GM19351 (cell line): ENCODE results near the gene PLGRKT.
"Not testable (repeated sequence)": the region's sequence is repeated elsewhere in the genome, so short reads cannot be mapped to it uniquely, and the experiment has no call there.

ENCODE experiments used
- ATAC-seq: cut with Tn5 transposase; IDR thresholded peaks from one replicate; pipeline ENCODE4 v1.9.1; 2021; ENCODE audit warnings: mild to moderate bottlenecking, moderate library complexity; ENCODE audit not compliant: unreplicated experiment

The PLGRKT gene

DNA sequence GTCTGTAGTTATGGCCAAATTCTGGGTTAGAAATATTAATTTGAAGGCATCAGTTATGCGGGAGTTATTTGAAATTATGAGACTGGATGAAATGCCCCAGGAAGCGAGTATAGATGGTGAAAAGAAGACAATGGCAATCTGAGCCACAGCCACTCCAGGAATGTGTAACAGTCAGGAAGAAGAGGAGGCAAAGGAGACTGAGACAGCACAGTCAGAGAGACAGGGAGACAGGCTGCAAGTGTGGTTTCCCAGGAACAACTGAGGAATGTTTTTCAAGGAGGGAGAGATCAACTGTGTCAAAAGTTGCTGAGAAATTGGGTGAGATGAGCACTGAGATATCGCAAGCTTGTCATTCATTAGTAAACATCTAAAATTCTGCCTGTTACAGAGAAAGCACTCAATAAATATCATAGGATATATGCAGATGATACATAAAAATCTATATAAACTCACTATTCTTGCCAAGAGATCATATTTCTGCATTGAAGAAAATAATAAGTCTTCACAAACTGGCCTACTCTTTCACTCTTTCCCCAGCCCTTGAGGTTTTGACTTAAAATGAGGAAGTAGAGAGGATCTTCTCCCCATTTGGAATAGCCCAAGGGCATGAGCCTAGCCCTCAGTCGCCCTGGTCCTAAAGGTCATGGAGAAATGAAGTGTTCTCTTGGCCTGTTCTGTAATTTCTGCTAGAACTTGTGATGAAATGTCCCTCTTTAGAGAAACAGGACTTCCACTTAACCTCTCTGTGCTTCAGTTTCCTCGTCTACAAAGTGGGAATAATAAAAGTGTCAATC lies 49.5 kb downstream of the PLGRKT start:
- ATAC-seq = no peak

DNA sequence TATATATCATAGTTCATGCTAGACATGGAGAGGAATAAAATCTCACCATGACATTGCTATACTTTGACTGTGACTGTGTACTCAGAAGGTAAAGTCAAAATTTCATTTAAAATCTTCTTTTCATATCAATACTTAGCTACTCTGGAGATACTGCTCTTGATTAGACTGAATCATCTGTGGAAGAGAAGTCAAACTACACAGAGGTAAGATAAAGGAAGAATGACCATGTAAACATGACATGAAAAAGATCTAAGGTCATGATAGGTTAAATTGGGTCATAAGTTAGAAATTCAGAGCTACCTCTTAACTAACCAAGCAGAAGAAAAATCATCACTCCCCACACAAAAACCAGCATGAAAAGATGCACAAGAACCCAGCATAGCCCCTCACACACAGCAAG lies 53.3 kb downstream of the PLGRKT start:
- no peak for ATAC-seq

DNA sequence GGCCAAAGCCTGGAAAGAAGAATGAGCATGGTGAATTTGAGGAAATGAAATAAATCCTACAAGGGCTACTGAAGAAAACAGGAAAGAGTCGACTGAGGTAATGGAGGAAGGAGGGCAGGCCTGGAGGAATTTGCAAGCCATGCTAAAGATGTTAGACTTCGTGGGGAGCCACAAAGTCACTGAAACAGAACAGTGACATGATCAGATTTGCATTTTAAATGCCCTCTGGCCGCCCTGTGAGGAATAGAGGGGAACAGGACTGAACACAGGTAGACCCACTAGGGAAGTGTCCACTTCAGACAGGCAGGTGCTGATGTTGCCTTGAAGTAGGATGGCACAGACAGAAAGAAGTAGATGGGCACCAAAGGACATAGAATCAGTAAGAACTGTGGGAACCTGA lies 55.2 kb downstream of the PLGRKT start:
- no peak for ATAC-seq

DNA sequence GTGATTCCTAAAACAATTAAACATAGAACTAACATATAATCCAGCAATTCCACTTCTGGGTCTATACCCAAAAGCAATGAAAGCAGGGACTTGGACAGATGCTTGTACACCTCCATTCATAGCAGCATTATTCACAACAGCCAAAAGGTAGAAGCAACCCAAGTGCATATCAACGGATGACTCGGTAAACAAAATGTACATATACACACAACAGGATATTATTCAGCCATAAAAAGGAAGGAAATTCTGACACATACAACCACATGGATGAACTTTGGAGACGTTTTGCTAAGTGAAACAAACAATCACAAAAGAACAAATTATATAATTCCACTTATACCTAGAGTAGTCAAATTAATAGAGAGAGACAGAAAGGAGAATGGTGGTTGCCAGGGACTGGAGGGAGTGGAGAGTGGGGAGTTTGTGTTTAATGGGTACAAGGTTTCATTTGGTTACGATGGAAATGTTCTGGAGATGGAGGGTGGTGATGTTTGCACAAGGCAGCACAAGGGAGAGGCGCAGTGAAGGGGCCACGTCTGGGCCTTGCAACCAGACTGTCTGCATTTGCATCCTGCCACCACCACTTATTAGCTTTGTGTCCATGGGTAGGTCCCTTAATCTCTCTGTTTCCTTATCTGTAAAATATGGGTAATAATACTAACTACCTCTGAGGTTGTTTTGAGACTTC lies 61.8 kb downstream of the PLGRKT start:
- no peak for ATAC-seq

DNA sequence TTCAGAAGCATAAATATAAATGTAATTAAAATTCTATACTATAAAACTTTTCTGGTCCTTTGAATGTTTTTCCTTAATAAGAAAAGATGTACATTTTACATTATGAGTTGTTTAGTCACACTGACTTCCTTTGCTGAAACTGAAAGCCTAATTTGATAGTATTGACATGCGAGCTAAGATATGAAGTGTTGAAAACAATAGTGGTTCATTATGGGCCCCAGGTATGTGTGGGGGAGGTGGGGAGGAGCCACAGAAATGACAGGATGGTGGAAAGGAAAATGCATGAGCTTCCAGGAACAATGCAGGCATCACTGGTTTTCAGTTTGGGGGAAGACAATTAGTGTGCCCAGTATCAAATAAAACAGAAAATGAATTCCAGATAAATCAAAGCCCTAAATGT lies 62.6 kb downstream of the PLGRKT start:
- ATAC-seq = no peak

DNA sequence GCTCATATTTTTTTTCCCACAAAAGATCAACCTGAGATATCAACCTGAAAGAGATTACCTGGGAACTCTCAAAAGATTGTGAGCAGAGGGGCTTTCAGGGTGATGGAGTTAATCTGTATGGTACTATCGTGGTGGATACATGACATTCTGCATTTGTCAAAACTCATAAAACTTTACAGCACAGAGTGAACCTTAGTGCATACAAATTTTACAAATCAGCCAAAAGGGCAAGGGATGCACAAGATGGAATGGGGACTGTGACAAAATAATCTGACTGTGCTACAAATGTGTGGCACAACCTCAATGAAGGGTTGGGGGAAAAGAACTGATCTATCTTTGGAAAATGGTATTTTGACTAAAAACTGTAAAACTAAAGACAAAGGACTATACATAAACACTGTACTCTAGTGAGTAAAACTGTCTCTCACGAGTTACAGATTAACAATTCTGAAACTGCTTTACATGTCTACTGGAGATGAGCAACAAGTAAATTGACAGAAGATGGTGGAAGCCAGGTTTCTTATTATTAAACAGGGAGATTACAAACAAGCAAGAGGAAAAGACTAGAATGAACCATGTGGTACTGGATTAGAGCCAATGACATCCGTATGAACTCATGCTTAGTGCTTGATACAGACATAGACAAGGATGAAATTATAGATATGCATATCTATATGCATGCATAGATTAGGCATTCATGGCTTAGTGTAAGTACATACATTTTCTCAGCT lies 73.3 kb downstream of the PLGRKT start:
- ATAC-seq = peak; percentile 80

DNA sequence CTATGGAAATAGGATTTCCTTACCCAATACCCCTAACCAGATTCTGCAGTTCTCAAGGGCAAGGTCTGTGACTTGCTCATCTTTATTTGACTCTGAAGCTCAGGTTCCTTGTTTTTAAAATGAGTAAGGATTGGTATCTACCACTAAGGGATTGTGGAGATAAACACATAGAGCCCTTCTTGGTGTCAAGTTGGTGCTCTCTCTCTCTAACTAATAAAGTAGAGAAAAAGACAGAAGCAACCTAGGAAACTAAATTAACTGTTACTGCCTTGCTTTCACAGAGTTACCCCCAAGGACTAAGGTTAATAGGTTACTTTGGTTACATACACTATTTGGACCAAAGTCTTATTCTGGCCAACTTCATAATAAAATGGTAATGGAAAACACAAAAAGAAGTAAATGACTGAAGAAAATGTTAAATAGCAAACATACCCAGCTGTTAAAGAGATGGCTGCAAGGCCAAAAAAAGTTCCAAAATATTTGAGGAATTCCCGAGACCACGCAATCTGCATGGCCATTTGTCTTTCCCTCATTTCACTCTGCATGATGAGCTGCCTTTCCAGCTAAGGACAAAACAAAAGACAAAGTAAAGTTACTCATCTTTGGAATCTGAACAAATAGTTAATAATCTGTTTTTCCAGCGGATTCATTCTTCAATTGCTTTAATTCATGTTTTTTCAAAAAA lies 76.3 kb downstream of the PLGRKT start:
- ATAC-seq = no peak

DNA sequence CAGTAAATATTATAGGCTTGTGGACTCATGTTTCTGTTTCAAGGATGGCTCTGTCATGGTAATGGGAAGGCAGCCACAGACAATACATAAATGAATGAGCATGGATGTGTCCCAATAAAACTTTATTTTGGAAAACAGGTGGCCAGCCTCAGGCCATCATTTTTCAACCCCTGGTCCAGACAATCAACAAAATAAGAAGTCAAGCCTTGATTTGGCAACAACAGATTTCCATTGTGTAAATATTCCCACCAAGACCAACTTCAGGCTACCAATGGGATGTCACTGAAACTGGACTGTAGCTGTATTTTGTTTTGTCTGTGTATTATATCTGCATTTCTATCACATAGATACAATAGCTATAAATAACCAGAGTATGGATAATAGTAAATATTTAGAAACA lies 77.4 kb downstream of the PLGRKT start:
- ATAC-seq = no peak

DNA sequence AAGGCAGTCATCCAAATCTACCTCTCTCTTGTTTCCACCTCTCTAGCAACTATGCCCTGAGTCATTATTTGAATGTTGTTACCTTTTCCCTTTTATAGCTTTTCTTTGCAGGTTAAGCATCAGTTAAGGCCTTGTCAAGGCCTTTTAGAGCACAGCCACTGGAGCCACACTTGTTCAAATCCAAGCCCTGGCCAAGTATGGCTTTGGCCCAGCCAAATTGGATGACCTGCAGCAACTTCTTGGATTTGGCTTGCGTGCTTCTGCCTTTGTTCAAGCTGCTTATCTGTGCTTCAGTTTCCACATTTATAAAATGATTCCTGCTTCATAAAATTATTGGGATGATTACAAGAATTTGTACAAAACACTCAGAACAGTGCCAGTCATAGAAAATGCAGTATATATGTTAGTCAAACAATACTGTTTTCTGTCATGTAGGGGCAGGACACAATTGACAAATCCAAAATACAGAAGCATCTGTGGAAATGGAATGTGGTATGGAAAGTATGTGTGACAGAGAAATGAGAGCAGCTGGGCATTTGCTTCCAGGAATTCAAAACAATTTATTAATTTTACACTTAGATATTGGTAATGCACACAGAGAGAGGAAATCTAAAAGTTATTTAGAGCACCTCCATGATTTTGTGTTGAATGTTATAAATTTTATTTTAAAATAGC lies 80.2 kb downstream of the PLGRKT start:
- ATAC-seq = no peak

DNA sequence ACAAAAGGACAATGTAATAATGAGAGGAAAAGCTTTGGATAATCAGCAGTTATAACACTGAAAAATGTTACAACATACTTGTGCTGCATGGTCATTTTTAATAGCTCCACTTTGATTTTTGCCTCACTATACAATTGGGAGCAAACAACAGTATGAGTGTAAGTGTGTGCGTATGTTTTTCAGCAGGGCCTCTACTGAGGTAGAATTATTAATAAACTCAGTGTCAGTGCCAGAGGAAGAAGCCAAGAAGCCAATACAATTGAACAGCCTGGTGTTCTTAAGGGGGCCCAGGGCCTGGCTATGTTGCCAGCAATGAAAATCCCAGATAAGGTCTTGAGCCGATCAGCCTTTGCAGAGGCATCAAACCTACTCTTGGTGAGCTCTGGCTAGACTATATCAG lies 81.9 kb downstream of the PLGRKT start:
- ATAC-seq = no peak

DNA sequence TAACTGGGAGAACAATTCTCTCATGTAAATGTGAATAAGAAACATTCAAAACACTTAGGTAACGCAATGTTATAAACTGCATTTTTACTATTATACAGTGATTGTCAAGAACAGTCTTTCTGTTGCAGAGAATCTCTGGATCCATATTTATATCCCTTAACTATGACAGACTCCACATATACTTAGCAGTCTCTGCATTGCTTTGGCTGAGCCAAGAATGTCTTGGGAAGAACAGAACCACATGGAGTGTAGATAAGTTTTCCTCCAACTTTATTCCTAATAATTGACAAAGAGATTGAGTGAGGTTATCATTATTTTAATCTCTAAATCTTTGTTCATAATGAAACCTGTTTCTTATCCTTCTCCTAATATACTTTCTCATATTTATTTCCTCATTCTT lies 82.5 kb downstream of the PLGRKT start:
- ATAC-seq = no peak

DNA sequence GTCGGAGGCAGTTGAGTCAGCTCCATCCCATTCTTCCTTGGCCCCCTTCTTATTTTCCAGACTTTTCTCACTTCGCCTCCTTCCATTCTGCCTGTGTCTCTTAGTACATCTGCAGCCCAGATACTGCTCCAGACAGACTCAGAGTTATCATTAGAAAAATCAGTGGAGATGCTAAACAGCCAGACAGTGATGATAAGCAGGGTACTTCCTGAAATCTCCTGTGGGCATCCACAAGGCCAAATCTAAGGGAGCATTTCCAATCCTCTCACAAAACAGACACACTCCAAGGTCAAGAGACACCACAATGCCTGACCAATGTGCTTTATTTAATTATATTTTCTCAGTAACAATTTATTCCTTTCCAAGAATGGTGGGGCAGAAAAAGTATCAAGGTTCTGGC lies 83.5 kb downstream of the PLGRKT start:
- no peak for ATAC-seq

DNA sequence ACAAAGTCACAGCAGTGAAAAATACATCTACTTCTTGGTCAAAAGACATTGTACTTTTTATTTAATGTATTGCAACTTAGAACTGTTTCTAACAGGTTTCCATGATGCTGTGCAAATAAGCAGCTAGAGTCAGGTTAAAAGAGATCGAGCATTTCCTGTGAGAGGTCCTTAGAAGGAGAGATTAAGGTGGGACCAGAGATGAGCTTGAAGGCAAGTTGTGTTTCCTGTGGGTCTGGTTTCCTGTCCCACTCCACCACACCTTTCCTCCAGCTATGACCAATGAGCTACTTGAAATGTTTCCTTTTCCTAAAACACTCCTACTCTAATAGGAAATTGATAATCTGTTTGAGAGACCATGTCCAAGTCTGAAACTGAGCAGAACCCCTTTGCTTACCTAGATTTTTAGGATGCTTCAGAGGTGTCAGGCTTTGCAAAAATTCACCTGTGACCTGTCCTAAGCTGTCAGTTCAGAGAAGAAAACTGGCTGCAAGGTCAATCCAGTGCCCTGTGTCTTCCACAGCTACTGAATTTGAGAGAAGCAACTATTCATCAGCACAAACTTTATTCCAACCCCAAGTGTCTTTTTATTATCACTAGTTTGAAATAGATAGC lies 85.0 kb downstream of the PLGRKT start:
- no peak for ATAC-seq

DNA sequence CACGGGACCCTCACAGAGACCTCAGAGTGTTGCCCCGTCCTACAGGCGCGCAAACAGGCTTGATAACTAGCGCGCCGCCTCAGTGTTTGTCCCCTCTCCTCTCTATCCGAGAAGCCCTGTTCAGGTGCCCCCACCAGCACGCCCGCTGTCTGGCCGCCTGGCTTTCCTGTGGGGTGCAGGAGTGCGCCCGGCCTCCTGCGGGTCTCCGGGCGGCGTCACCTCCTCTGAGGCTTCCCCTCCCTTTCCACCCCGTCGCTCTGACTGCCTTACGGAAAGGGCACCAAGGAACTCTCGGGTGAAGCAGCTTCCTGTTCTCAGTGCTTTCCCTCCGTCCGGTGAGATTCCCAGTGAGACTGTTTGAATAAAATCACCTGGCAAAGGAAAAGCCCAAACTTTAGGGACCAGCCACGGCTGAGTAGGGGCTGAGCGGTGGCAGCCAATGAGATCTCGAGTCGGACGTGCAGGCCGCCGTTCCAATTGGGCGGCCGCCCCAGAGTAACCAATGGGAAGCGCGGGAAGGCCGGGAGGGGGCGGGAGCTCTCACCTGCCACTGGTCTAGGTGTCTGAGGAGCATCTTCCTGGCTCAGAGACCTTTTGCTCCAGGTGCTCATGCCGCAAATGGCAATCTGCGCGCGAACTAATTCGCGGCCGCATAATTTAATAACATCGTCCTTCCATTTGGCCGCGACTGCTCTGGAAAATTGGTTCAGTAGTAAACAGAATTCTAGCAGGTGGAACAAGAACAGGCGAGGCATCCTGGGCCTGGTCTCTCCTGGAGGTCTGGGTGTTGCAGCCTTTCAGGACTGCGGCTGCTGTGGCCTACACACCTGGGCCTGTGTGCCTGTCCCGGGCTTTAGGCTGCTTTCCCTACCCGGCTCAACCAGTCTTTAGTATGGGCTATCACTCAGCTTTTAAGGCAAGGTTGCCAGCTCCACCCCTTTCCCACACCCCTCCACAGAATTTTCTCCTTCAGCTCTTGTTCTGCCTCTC lies 98.4 kb downstream of the PLGRKT start, which contains the start of gene RLN1:
TSS of gene RLN1 (minus strand) at position 885 of the 990 bp plus-strand sequence. CDS start at position 755, 130 bp downstream.
- peak; percentile 99 for ATAC-seq

DNA sequence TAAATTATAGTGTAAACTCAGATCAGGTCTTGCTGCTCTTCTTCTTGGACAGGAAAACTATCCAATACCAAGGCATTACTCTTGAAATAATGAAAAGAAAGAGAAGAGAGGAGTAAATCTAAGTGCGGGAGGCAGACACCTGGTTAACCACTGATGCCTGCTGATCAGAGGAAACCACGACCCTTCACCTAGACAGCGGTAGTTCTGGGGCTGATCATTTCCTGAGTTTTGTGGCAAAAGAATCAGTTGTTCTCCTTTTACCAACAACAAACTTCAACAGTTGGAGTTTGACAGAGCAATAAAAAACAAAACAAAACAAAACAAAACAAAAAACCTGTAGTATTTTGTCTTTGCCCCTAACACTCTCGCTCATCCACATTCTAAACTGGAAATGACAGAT lies 101.0 kb downstream of the PLGRKT start:
- ATAC-seq = no peak

DNA sequence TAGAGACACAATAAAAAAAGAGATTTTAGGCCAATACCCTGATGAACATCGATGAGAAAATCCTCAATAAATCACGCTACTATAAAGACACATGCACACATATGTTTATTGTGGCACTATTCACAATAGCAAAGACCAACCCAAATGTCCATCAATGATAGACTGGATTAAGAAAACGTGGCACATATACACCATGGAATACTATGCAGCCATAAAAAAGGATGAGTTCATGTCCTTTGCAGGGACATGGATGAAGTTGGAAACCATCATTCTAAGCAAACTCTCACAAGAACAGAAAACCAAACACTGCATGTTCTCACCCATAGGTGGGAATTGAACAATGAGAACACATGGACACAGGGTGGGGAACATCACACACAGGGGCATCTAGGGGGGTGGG lies 106.4 kb downstream of the PLGRKT start:
- ATAC-seq = not testable (repeated sequence)

DNA sequence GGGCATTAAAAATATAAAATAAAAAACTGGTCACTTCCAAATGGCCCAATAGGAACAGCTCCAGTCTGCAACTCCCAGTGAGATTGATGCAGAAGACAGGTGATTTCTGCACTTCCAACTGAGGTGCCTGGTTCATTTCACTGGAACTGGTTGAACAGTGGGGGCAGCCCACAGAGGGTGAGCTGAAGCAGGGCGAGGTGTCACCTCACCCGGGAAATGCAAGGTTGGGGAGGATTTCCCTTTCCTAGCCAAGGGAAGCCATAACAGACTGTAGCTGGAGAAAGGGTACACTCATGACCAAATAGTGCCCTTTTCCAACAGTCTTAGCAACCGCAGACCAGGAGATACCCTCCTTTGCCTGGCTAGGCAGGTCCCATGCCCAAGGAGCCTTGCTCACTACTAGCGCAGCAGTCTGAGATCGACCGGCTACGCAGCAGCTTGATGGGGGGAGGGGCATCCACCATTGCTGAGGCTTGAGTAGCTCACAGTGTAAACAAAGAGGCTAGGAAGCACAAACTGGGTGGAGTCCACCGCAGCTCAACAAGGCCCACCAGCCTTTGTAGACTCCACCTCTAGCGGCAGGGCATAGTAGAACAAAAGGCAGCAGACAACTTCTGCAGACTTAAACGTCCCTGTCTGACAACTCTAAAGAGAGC lies 110.7 kb downstream of the PLGRKT start:
- no peak for ATAC-seq

DNA sequence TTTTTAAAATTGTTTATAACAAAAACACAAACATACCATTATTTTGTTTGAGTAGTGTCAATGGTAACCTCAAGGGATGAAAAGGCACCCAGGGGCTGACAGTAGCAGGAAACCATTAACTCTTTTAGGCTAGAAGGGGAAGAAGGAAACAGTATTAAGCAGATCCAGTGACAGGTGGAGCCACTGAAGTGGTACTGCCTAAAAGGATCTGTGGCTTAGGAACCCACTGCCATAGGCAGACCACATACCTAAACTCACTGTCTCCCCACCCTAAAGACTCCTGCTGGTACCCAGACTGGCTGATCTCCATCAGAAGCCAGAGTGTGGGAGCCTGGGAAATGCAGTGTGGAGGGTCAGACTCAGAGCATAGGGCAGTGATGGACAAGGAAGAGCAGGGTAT lies 111.5 kb downstream of the PLGRKT start:
- no peak for ATAC-seq
